ENCODE results near the gene TNFRSF21. TPM values are rescaled to one million over a fixed set of nuclear protein-coding genes. Genes with fewer than 3 reads are reported as not detected.

Gene TNFRSF21
- total RNA-seq, 3 donors from 2014 or later = 10.2 to 21.4 (median 20.9) TPM

GRCh38 chr6:47303861-47304260 is 5.8 kb downstream of the TNFRSF21 start:
- Histone ChIP-seq H3K27me3 (no peaks in the 10 kb centered on the region), H3K36me3 (no peaks in the 10 kb centered on the region), H3K27ac (no peak overlapping the region), H3K4me3 (no peak overlapping the region), H3K4me1 (no peaks in the 10 kb centered on the region), H3K9me3 (no peaks in the 10 kb centered on the region)
- intact Hi-C loops (cut with DNase I; ENCODE audit: low total_unique reads) = loop anchor here (10.0 kb wide), 1 partner anchor 379 kb away; the partner anchor contains the start of gene ADGRF5
- no peak for DNase-seq (ENCODE audit: low spot score in 2 of 2)
- no peak for TF ChIP-seq POLR2A (IDR thresholded peaks at IDR 0.05)
- TF ChIP-seq POLR2AphosphoS5 (IDR thresholded peaks at IDR 0.05) = no peak
- no peak for TF ChIP-seq CTCF (IDR thresholded peaks at IDR 0.05)

- intact Hi-C loops (cut with DNase I; ENCODE audit: low total_unique reads) = loop anchor here (10.0 kb wide), 1 partner anchor 379 kb away; the partner anchor contains the start of gene ADGRF5
- TF ChIP-seq CTCF (IDR thresholded peaks at IDR 0.05) (no peak), POLR2AphosphoS5 (IDR thresholded peaks at IDR 0.05) (no peak), POLR2A (IDR thresholded peaks at IDR 0.05) (no peak)
- Histone ChIP-seq H3K4me3 (no peak overlapping the region), H3K9me3 (no peaks in the 10 kb centered on the region), H3K36me3 (no peaks in the 10 kb centered on the region), H3K27ac (no peak overlapping the region), H3K4me1 (no peaks in the 10 kb centered on the region), H3K27me3 (no peaks in the 10 kb centered on the region)
- no peak for DNase-seq (ENCODE audit: low spot score in 2 of 2)
These were observed 6.4 kb downstream of the TNFRSF21 start for GRCh38 chr6:47303342-47303741.

GRCh38 chr6:47302043-47302442 is 7.7 kb downstream of the TNFRSF21 start:
- no peaks in the 10 kb centered on the region for H3K9me3 ChIP-seq
- no peak overlapping the region for H3K27ac ChIP-seq
- H3K4me1 ChIP-seq = no peaks in the 10 kb centered on the region
- DNase-seq (ENCODE audit: low spot score in 2 of 2) = no peak
- TF ChIP-seq POLR2A (IDR thresholded peaks at IDR 0.05) (no peak), CTCF (IDR thresholded peaks at IDR 0.05) (no peak), POLR2AphosphoS5 (IDR thresholded peaks at IDR 0.05) (no peak)
- intact Hi-C loops (cut with DNase I; ENCODE audit: low total_unique reads) = loop anchor here (10.0 kb wide), 1 partner anchor 377 kb away; the partner anchor contains the start of gene ADGRF5
- H3K4me3 ChIP-seq = no peak overlapping the region
- H3K36me3 ChIP-seq = no peaks in the 10 kb centered on the region
- H3K27me3 ChIP-seq = no peaks in the 10 kb centered on the region

GRCh38 chr6:47301441-47301840 is 8.3 kb downstream of the TNFRSF21 start:
- Histone ChIP-seq H3K27me3 (no peaks in the 10 kb centered on the region), H3K4me1 (no peaks in the 10 kb centered on the region), H3K36me3 (no peaks in the 10 kb centered on the region), H3K9me3 (no peaks in the 10 kb centered on the region), H3K4me3 (no peak overlapping the region), H3K27ac (no peak overlapping the region)
- DNase-seq (ENCODE audit: low spot score in 2 of 2) = no peak
- TF ChIP-seq POLR2AphosphoS5 (IDR thresholded peaks at IDR 0.05) = no peak
- no peak for TF ChIP-seq POLR2A (IDR thresholded peaks at IDR 0.05)
- TF ChIP-seq CTCF (IDR thresholded peaks at IDR 0.05) = no peak
- intact Hi-C loops (cut with DNase I; ENCODE audit: low total_unique reads) = loop anchor here (10.0 kb wide), 1 partner anchor 377 kb away; the partner anchor contains the start of gene ADGRF5

GRCh38 chr6:47300417-47300816 is 9.3 kb downstream of the TNFRSF21 start:
- Histone ChIP-seq H3K36me3 (no peaks in the 10 kb centered on the region), H3K27me3 (no peaks in the 10 kb centered on the region), H3K27ac (no peak overlapping the region), H3K4me1 (no peaks in the 10 kb centered on the region), H3K4me3 (no peak overlapping the region), H3K9me3 (no peaks in the 10 kb centered on the region)
- intact Hi-C loops (cut with DNase I; ENCODE audit: low total_unique reads) = loop anchor here (10.0 kb wide), 1 partner anchor 376 kb away; the partner anchor contains the start of gene ADGRF5
- TF ChIP-seq CTCF (IDR thresholded peaks at IDR 0.05) (no peak), POLR2AphosphoS5 (IDR thresholded peaks at IDR 0.05) (no peak), POLR2A (IDR thresholded peaks at IDR 0.05) (no peak)
- DNase-seq (ENCODE audit: low spot score in 2 of 2) = no peak
